H9 (cell line): ENCODE measurements around the gene TAOK1. TPM values are rescaled to one million over a fixed set of nuclear protein-coding genes. Genes with fewer than 3 reads are reported as not detected.

ENCODE experiments used
- DNase-seq: peaks from one replicate; pipeline ENCODE4 v3.0.0-alpha.2; 2017
- H2AFZ ChIP-seq: one replicate; pipeline ENCODE4 v1.6.1; 2013; ENCODE audit warnings: mild to moderate bottlenecking, low read length, control low read depth, moderate library complexity
- H2AK5ac ChIP-seq: 2 replicates; pipeline ENCODE4 v1.6.1; 2013; ENCODE audit warnings: low read length, control low read depth, mixed read lengths; ENCODE audit not compliant: insufficient read length
- H2BK120ac ChIP-seq: one replicate; pipeline ENCODE4 v1.6.1; 2013; ENCODE audit warnings: low read depth, mild to moderate bottlenecking, low read length, control low read depth, inconsistent platforms; ENCODE audit not compliant: poor library complexity, severe bottlenecking
- H2BK12ac ChIP-seq: 2 replicates; pipeline ENCODE4 v1.6.1; 2013; ENCODE audit warnings: low read length, control low read depth, mixed read lengths, low read depth; ENCODE audit not compliant: insufficient read length
- H2BK15ac ChIP-seq: 2 replicates; pipeline ENCODE4 v1.6.1; 2013; ENCODE audit warnings: low read depth, low read length, control low read depth
- H2BK20ac ChIP-seq: one replicate; pipeline ENCODE4 v1.6.1; 2013; ENCODE audit warnings: low read depth, mild to moderate bottlenecking, low read length, control low read depth, inconsistent platforms; ENCODE audit not compliant: poor library complexity, severe bottlenecking
- H2BK5ac ChIP-seq: 2 replicates; pipeline ENCODE4 v1.6.1; 2013; ENCODE audit warnings: low read length, control low read depth, mixed read lengths; ENCODE audit not compliant: insufficient read length
- H3K14ac ChIP-seq: 2 replicates; pipeline ENCODE4 v1.6.1; 2013; ENCODE audit warnings: low read length, control low read depth; ENCODE audit not compliant: insufficient read depth
- H3K18ac ChIP-seq: 2 replicates; pipeline ENCODE4 v1.6.1; 2013; ENCODE audit warnings: low read depth, mild to moderate bottlenecking, mixed read lengths, low read length, control low read depth; ENCODE audit not compliant: insufficient read length
- H3K23ac ChIP-seq: 2 replicates; pipeline ENCODE4 v1.6.1; 2013; ENCODE audit warnings: low read length, control low read depth, mixed read lengths, low read depth; ENCODE audit not compliant: insufficient read length
- H3K23me2 ChIP-seq: 2 replicates; pipeline ENCODE4 v1.6.1; 2013; ENCODE audit warnings: low read depth, mild to moderate bottlenecking, mixed read lengths, low read length, control low read depth; ENCODE audit not compliant: insufficient read length, poor library complexity, severe bottlenecking
- H3K27ac ChIP-seq: 2 replicates; pipeline ENCODE4 v1.5.1; 2013; ENCODE audit warnings: low read length, control low read depth, mixed read lengths, low read depth; ENCODE audit not compliant: insufficient read length
- H3K27me3 ChIP-seq: 2 replicates; pipeline ENCODE4 v1.6.1; 2013; ENCODE audit warnings: low read length, control low read depth, inconsistent platforms; ENCODE audit not compliant: insufficient read depth
- H3K4ac ChIP-seq: 2 replicates; pipeline ENCODE4 v1.6.1; 2013; ENCODE audit warnings: low read depth, mild to moderate bottlenecking, control low read depth, inconsistent platforms, low read length, moderate library complexity
- H3K4me1 ChIP-seq: 2 replicates; pipeline ENCODE4 v1.6.1; 2013; ENCODE audit warnings: low read length, control low read depth, inconsistent platforms; ENCODE audit not compliant: insufficient read depth
- H3K4me2 ChIP-seq: 2 replicates; pipeline ENCODE4 v1.6.1; 2013; ENCODE audit warnings: low read length, control low read depth, mixed read lengths; ENCODE audit not compliant: insufficient read length, insufficient read depth
- H3K56ac ChIP-seq: 2 replicates; pipeline ENCODE4 v1.6.1; 2013; ENCODE audit warnings: low read depth, mild to moderate bottlenecking, mixed read lengths, low read length, control low read depth; ENCODE audit not compliant: insufficient read length
- H3K79me1 ChIP-seq: 2 replicates; pipeline ENCODE4 v1.6.1; 2013; ENCODE audit warnings: low read depth, mild to moderate bottlenecking, moderate library complexity, low read length, control low read depth, inconsistent platforms; ENCODE audit not compliant: insufficient read depth, poor library complexity, severe bottlenecking
- H3K79me2 ChIP-seq: 2 replicates; pipeline ENCODE4 v1.6.1; 2013; ENCODE audit warnings: low read length, control low read depth, inconsistent platforms; ENCODE audit not compliant: insufficient read depth
- H3K9ac ChIP-seq: 2 replicates; pipeline ENCODE4 v1.6.1; 2013; ENCODE audit warnings: low read length, control low read depth, mixed read lengths; ENCODE audit not compliant: insufficient read length; ENCODE audit errors: extremely low read depth
- H3K9me3 ChIP-seq: one replicate; pipeline ENCODE4 v1.6.1; 2013; ENCODE audit warnings: low read depth, low read length, inconsistent platforms; ENCODE audit not compliant: control insufficient read depth
- H3T11ph ChIP-seq: one replicate; pipeline ENCODE4 v1.6.1; 2013; ENCODE audit warnings: mild to moderate bottlenecking, low read length, control low read depth, inconsistent platforms
- H4K20me1 ChIP-seq: one replicate; pipeline ENCODE4 v1.6.1; 2013; ENCODE audit not compliant: control insufficient read depth, insufficient read length, insufficient read depth
- H4K5ac ChIP-seq: 2 replicates; pipeline ENCODE4 v1.6.1; 2013; ENCODE audit warnings: low read depth, mild to moderate bottlenecking, mixed read lengths, low read length, control low read depth; ENCODE audit not compliant: insufficient read length
- H4K8ac ChIP-seq: replicated peaks from 2 replicates; pipeline ENCODE4 v1.6.1; 2013; ENCODE audit warnings: low read length, control low read depth, mixed read lengths, low read depth; ENCODE audit not compliant: insufficient read length
- H4K91ac ChIP-seq: 2 replicates; pipeline ENCODE4 v1.6.1; 2013; ENCODE audit warnings: low read depth, mild to moderate bottlenecking, moderate library complexity, mixed read lengths, low read length, control low read depth; ENCODE audit not compliant: insufficient read length
- H3K27ac Mint-ChIP-seq, 3 experiments: 2 replicates in 2 of 3; 3 replicates in 1 of 3; pipeline ENCODE4 v1.8.0; 2020 to 2021; ENCODE audit warnings: mixed read lengths in 3 of 3, mild to moderate bottlenecking in 1 of 3, moderate library complexity in 1 of 3
- H3K27me3 Mint-ChIP-seq: 2 replicates; pipeline ENCODE4 v1.8.0; 2021; ENCODE audit warnings: low read depth, mild to moderate bottlenecking, moderate library complexity, mixed read lengths
- H3K36me3 Mint-ChIP-seq, 3 experiments: 2 replicates in 2 of 3; 3 replicates in 1 of 3; pipeline ENCODE4 v1.8.0; 2020 to 2021; ENCODE audit warnings: low read depth in 3 of 3, mixed read lengths in 3 of 3; ENCODE audit not compliant: insufficient read depth in 1 of 3
- H3K4me1 Mint-ChIP-seq, 2 experiments: 2 replicates each; pipeline ENCODE4 v1.8.0; 2020; ENCODE audit warnings: mixed read lengths in 2 of 2
- H3K4me3 Mint-ChIP-seq, 2 experiments: 2 replicates in 1 of 2; 3 replicates in 1 of 2; pipeline ENCODE4 v1.8.0; 2020 to 2021; ENCODE audit warnings: mild to moderate bottlenecking in 2 of 2, mixed read lengths in 2 of 2, moderate library complexity in 1 of 2
- H3K9me3 Mint-ChIP-seq, 2 experiments: 2 replicates in 1 of 2; 3 replicates in 1 of 2; pipeline ENCODE4 v1.8.0; 2020; ENCODE audit warnings: mild to moderate bottlenecking in 2 of 2, mixed read lengths in 2 of 2, moderate library complexity in 1 of 2
- WGBS: extraction: QIAGEN DNeasy Blood & Tissue Kit; methylation state at CpG from one replicate; pipeline ENCODE4 v1.1.7; 2013; ENCODE audit warnings: missing lambda C conversion rate, low lambda C conversion rate, mixed read lengths; ENCODE audit not compliant: insufficient read length; ENCODE audit errors: extremely low coverage; 5-methylcytosine and 5-hydroxymethylcytosine counted together
- total RNA-seq: library from RNA; stranded (reverse); gene quantifications from 2 replicates; pipeline ENCODE4 v1.2.1, GENCODE V29; 2021
- TF ChIP-seq, protein P1 (sequence below): fragments of 200-600 bp; sonication (generic); conservative IDR thresholded peaks from 3 replicates; pipeline ENCODE4 v1.8.0; 2021; ENCODE audit warnings: antibody characterized with exemption, mild to moderate bottlenecking

Gene TAOK1
- total RNA-seq, 1 experiment from 2014 or later: 93.0 TPM

GRCh38 chr17:29561554-29562517 is 171.7 kb downstream of the TAOK1 start:
- no peaks in the 10 kb centered on the region for H4K20me1 ChIP-seq
- no peak overlapping the region for H3K4me2 ChIP-seq
- H3K23me2 ChIP-seq: no peaks in the 10 kb centered on the region
- no peak overlapping the region for H3K18ac ChIP-seq
- H3K4me1 ChIP-seq: no peaks in the 10 kb centered on the region
- H2BK15ac ChIP-seq: no peak overlapping the region
- H3K9me3 ChIP-seq: no peaks in the 10 kb centered on the region
- no peak overlapping the region for H2AK5ac ChIP-seq
- Mint-ChIP-seq H3K9me3 (no peaks in the 10 kb centered on the region), H3K27ac (no peak overlapping the region; a peak in 1 of 7 replicates), H3K36me3 (no peaks in the 10 kb centered on the region; a peak in 1 of 7 replicates), H3K4me3 (no peak overlapping the region), H3K4me1 (peaks cover 5 to 8% of the 10 kb centered on the region in 2 experiments), H3K27me3 (peaks cover 35% of the 10 kb centered on the region)
- H2BK5ac ChIP-seq: no peak overlapping the region
- no peaks in the 10 kb centered on the region for H3K79me1 ChIP-seq
- TF ChIP-seq, protein P1, sequence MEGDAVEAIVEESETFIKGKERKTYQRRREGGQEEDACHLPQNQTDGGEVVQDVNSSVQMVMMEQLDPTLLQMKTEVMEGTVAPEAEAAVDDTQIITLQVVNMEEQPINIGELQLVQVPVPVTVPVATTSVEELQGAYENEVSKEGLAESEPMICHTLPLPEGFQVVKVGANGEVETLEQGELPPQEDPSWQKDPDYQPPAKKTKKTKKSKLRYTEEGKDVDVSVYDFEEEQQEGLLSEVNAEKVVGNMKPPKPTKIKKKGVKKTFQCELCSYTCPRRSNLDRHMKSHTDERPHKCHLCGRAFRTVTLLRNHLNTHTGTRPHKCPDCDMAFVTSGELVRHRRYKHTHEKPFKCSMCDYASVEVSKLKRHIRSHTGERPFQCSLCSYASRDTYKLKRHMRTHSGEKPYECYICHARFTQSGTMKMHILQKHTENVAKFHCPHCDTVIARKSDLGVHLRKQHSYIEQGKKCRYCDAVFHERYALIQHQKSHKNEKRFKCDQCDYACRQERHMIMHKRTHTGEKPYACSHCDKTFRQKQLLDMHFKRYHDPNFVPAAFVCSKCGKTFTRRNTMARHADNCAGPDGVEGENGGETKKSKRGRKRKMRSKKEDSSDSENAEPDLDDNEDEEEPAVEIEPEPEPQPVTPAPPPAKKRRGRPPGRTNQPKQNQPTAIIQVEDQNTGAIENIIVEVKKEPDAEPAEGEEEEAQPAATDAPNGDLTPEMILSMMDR: no peak
- no CpG with 5 or more reads among the region's 17 CpGs for WGBS
- no peak overlapping the region for H3K27ac ChIP-seq
- no peak overlapping the region for H3K23ac ChIP-seq
- H3T11ph ChIP-seq: no peak overlapping the region
- no peak overlapping the region for H2BK120ac ChIP-seq
- H3K4ac ChIP-seq: no peak overlapping the region
- no peak overlapping the region for H2BK12ac ChIP-seq
- H4K5ac ChIP-seq: no peak overlapping the region
- H2BK20ac ChIP-seq: no peak overlapping the region
- no peak overlapping the region for H3K14ac ChIP-seq
- peak; percentile 33 for DNase-seq
- no peak overlapping the region for H3K56ac ChIP-seq
- peaks cover 8% of the 10 kb centered on the region; the same call in 1 of the 2 replicates for H3K27me3 ChIP-seq
- no peak overlapping the region for H4K91ac ChIP-seq
- no peak overlapping the region for H2AFZ ChIP-seq
- no peak overlapping the region for H3K9ac ChIP-seq
- no peak overlapping the region for H4K8ac ChIP-seq
- no peaks in the 10 kb centered on the region for H3K79me2 ChIP-seq
